Measurements from ENCODE around the gene ZNF311. TPM values are rescaled to one million over a fixed set of nuclear protein-coding genes. Genes with fewer than 3 reads are reported as not detected.

ZNF311 gene
- polyA plus RNA-seq, 2 of the 4 experiments (the other 2 are of a cell fraction), result 0.27 to 0.74 TPM

DNA sequence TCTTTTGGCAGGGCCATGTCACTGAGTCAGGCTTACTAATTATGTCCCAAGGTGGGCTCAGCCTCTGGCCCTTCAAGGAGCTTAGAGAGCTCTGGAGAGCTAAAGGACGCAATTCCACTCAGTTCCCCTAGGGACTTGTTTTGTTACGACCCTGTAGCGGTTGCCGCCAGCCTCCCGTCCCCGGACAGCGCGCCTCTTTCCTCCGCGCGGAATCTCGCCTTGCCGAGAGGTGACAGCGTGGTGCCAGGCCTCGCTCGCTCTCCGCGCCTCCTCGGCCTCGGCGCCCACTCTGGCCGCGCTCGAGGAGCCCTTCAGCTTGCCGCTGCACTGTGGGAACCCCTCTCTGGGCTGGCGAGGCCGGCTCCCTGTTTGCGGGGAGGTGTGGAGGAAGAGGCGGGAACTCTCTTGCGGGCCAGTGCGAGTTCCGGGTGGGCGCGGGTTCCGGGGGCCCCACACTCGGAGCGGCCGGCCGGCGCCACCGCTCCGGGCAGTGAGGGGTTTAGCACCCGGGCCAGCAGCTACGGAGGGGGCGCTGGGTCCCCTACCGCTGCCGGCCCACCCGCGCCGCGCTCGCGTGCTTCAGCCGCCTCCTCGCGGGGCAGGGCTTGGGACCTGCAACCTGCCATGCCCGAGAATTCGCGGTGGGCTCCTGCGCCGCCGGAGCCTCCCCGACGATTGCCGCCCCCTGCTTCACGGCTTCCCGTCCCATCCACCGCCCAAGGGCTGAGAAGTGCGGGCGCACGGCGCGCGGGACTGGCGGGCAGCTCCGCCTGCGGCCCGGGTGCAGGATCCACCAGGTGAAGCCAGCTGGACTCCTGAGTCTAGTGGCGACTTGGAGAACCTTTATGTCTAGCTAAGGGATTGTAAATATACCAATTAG is 9.9 kb upstream of the ZNF311 start:
- Histone ChIP-seq H3K27ac (no peak overlapping the region), H3K4me3 (no peak overlapping the region), H3K4me1 (no peaks in the 10 kb centered on the region), H3K4me2 (no peak overlapping the region), H3K9me3 (no peaks in the 10 kb centered on the region)
- ChIA-PET CTCF (interaction anchor here (0.9 to 3.8 kb wide), 11 partner anchors 12 to 178 kb away, joined by 3 to 19 read pairs (median 6); no protein-coding TSS in a partner anchor), POLR2A (interaction anchor here (1.0 to 2.1 kb wide), 4 partner anchors 10 to 1122 kb away, joined by 3 to 6 read pairs (median 4); partner anchors contain the start of gene ZNF311)
- WGBS (ENCODE audit: missing lambda C conversion rate), result 94% methylated on average over 43 of the region's 79 CpGs
- FAIRE-seq (no peak), DNase-seq (ENCODE audit: low read depth in 1 of 2, low spot score in 1 of 2) (no peak), ATAC-seq (no peak)
- no peak for TF ChIP-seq E2F6 (IDR thresholded peaks at IDR 0.05; ENCODE audit: borderline replicate concordance, low read depth)
- no peak for TF ChIP-seq EP300 (IDR thresholded peaks at IDR 0.05)
- no peak for TF ChIP-seq HOXB5 (CRISPR knock-in tag; IDR thresholded peaks at IDR 0.05)
- TF ChIP-seq, protein P1, sequence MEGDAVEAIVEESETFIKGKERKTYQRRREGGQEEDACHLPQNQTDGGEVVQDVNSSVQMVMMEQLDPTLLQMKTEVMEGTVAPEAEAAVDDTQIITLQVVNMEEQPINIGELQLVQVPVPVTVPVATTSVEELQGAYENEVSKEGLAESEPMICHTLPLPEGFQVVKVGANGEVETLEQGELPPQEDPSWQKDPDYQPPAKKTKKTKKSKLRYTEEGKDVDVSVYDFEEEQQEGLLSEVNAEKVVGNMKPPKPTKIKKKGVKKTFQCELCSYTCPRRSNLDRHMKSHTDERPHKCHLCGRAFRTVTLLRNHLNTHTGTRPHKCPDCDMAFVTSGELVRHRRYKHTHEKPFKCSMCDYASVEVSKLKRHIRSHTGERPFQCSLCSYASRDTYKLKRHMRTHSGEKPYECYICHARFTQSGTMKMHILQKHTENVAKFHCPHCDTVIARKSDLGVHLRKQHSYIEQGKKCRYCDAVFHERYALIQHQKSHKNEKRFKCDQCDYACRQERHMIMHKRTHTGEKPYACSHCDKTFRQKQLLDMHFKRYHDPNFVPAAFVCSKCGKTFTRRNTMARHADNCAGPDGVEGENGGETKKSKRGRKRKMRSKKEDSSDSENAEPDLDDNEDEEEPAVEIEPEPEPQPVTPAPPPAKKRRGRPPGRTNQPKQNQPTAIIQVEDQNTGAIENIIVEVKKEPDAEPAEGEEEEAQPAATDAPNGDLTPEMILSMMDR (IDR thresholded peaks at IDR 0.05), result no peak
- no peak for TF ChIP-seq CHD4 (IDR thresholded peaks at IDR 0.05; ENCODE audit: borderline replicate concordance)
- no peak for TF ChIP-seq CHD2 (IDR thresholded peaks at IDR 0.05; ENCODE audit: low read length, partially characterized antibody)
- no peak for TF ChIP-seq POLR2A (IDR thresholded peaks at IDR 0.05; ENCODE audit: low read length)

- peak; percentile 35 to 47 for DNase-seq (ENCODE audit: low read depth in 1 of 2, low spot score in 1 of 2)
- ATAC-seq, result peak; percentile 77 to 84
- ChIA-PET POLR2A (interaction anchor here (0.9 to 1.9 kb wide), 2 partner anchors 26 to 116 kb away, joined by 3 to 5 read pairs; no protein-coding TSS in a partner anchor), CTCF (no interaction called here)
- Histone ChIP-seq H3K9me3 (no peaks in the 10 kb centered on the region), H3K27ac (peak overlapping the region; percentile 28 to 72; a peak in 4 of 6 replicates), H3K4me2 (peak overlapping the region; percentile 68), H3K4me3 (peak overlapping the region; percentile 47), H3K4me1 (peaks cover 8% of the 10 kb centered on the region; the same call in 2 of the 3 replicates)
- TF ChIP-seq MYC (IDR thresholded peaks at IDR 0.05; ENCODE audit: borderline replicate concordance, low read length), result no peak
- no peak for TF ChIP-seq EHF (CRISPR knock-in tag; IDR thresholded peaks at IDR 0.05)
- TF ChIP-seq RNF2 (IDR thresholded peaks at IDR 0.05; ENCODE audit: borderline replicate concordance, low read depth), result peak; percentile 53; the same call in 1 of the 2 replicates
- 2% methylated on average over 30 of the region's 30 CpGs for WGBS (ENCODE audit: missing lambda C conversion rate)
- no peak for FAIRE-seq
These were observed 6.2 kb upstream of the ZNF311 start for GRCh38 chr6:29011276-29011734.

DNA sequence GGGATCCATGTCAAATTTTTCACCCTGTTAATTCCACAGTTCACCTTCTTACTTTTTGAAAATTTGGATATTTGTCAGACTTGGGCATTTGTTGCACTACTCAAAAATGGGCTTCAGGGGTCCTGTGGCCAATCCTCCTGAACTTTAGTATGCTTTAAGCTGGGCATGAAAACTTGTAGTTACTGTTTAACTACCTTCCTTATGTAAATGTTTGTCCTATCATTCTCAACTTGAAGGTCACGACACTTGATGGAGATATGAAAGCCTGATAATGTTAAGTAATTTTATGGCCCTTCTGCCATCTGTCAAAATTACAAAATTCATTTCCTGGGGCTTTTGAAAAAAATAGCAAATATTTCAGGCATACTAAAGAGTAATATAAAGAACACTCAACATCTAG is 4.2 kb upstream of the ZNF311 start:
- H3K4me3 ChIP-seq, result no peak overlapping the region
- no peak for ATAC-seq
- CTCF ChIA-PET, result no interaction called here
- H3K4me1 ChIP-seq, result peaks cover 8% of the 10 kb centered on the region; the same call in 2 of the 3 replicates
- no peak for DNase-seq (ENCODE audit: low read depth in 1 of 2, low spot score in 1 of 2)
- no peak for TF ChIP-seq ZNF302 (CRISPR knock-in tag; IDR thresholded peaks at IDR 0.05)
- no peak for TF ChIP-seq FOXS1 (CRISPR knock-in tag; IDR thresholded peaks at IDR 0.05)
- TF ChIP-seq MAZ (IDR thresholded peaks at IDR 0.05; ENCODE audit: borderline replicate concordance, low read depth, low read length), result no peak
- no peak for TF ChIP-seq E2F6 (IDR thresholded peaks at IDR 0.05; ENCODE audit: borderline replicate concordance, low read depth)
- TF ChIP-seq, protein P2, sequence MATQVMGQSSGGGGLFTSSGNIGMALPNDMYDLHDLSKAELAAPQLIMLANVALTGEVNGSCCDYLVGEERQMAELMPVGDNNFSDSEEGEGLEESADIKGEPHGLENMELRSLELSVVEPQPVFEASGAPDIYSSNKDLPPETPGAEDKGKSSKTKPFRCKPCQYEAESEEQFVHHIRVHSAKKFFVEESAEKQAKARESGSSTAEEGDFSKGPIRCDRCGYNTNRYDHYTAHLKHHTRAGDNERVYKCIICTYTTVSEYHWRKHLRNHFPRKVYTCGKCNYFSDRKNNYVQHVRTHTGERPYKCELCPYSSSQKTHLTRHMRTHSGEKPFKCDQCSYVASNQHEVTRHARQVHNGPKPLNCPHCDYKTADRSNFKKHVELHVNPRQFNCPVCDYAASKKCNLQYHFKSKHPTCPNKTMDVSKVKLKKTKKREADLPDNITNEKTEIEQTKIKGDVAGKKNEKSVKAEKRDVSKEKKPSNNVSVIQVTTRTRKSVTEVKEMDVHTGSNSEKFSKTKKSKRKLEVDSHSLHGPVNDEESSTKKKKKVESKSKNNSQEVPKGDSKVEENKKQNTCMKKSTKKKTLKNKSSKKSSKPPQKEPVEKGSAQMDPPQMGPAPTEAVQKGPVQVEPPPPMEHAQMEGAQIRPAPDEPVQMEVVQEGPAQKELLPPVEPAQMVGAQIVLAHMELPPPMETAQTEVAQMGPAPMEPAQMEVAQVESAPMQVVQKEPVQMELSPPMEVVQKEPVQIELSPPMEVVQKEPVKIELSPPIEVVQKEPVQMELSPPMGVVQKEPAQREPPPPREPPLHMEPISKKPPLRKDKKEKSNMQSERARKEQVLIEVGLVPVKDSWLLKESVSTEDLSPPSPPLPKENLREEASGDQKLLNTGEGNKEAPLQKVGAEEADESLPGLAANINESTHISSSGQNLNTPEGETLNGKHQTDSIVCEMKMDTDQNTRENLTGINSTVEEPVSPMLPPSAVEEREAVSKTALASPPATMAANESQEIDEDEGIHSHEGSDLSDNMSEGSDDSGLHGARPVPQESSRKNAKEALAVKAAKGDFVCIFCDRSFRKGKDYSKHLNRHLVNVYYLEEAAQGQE (IDR thresholded peaks at IDR 0.05), result no peak
- no peak for TF ChIP-seq ZC3H11A (IDR thresholded peaks at IDR 0.05)
- POLR2A ChIA-PET, result no interaction called here
- FAIRE-seq, result no peak
- no peak overlapping the region for H3K27ac ChIP-seq
- 5% methylated on average over 1 of the region's 1 CpG for WGBS (ENCODE audit: missing lambda C conversion rate)
- peak overlapping the region; percentile 42; the same call in 2 of the 3 replicates for H3K4me2 ChIP-seq
- no peaks in the 10 kb centered on the region for H3K9me3 ChIP-seq
